Measurements from ENCODE around the gene SPATA6.
"Not testable (repeated sequence)": the region's sequence is repeated elsewhere in the genome, so short reads cannot be mapped to it uniquely, and the experiment has no call there.

GRCh38 chr1:48294094-48294493, 177.9 kb downstream of the SPATA6 start:
- not testable (repeated sequence) for TF ChIP-seq EP300, CTCF (IDR thresholded peaks at IDR 0.05)
